Measurements from ENCODE around the gene AP3M1. TPM values are rescaled to one million over a fixed set of nuclear protein-coding genes. Genes with fewer than 3 reads are reported as not detected.

The AP3M1 gene
- total RNA-seq, 1 donor from 2014 or later, result 30.8 TPM

- no peak for DNase-seq (ENCODE audit: low spot score)
Measured at GRCh38 chr10:74079936-74080590, 70.6 kb downstream of the AP3M1 start.

GRCh38 chr10:74079028-74079935 is 71.3 kb downstream of the AP3M1 start:
- DNase-seq (ENCODE audit: low spot score), result no peak

- no peak for DNase-seq (ENCODE audit: low spot score)
Measured at GRCh38 chr10:74078037-74078436, 72.6 kb downstream of the AP3M1 start.

GRCh38 chr10:74077416-74077815 is 73.2 kb downstream of the AP3M1 start:
- no peak for DNase-seq (ENCODE audit: low spot score)

GRCh38 chr10:74076961-74077360 is 73.7 kb downstream of the AP3M1 start:
- no peak for DNase-seq (ENCODE audit: low spot score)

GRCh38 chr10:74075906-74076305 is 74.7 kb downstream of the AP3M1 start:
- no peak for DNase-seq (ENCODE audit: low spot score)

GRCh38 chr10:74072503-74072902 is 78.1 kb downstream of the AP3M1 start:
- no peak for DNase-seq (ENCODE audit: low spot score)

- DNase-seq (ENCODE audit: low spot score), result peak; percentile 48
Measured at GRCh38 chr10:74071157-74071556, 79.5 kb downstream of the AP3M1 start.

Other genes with a start within 250 kb of the AP3M1 start
- gene PLAU, start 239.7 kb downstream of the AP3M1 start, total RNA-seq (ENCODE audit: insufficient read depth, low replicate concordance), result 20.5 TPM
- gene VCL, start 152.7 kb downstream of the AP3M1 start, total RNA-seq (ENCODE audit: insufficient read depth, low replicate concordance), result 410 TPM
- 8.4 TPM for gene ADK, start 393 bp upstream of the AP3M1 start, total RNA-seq (ENCODE audit: insufficient read depth, low replicate concordance)

Data from umbilical cord (tissue), 2 donors.